GM19324 (cell line): ENCODE measurements around the gene C15orf61.

Experiments used
- ATAC-seq: cut with Tn5 transposase; IDR thresholded peaks from one replicate; pipeline ENCODE4 v1.9.1; 2021; ENCODE audit warnings: mild to moderate bottlenecking, moderate library complexity; ENCODE audit not compliant: unreplicated experiment, low FRiP score

C15orf61 gene

GRCh38 chr15:67548862-67549651 lies 28.1 kb downstream of the C15orf61 start:
- no peak for ATAC-seq

GRCh38 chr15:67549736-67550135 lies 28.8 kb downstream of the C15orf61 start:
- no peak for ATAC-seq

DNA sequence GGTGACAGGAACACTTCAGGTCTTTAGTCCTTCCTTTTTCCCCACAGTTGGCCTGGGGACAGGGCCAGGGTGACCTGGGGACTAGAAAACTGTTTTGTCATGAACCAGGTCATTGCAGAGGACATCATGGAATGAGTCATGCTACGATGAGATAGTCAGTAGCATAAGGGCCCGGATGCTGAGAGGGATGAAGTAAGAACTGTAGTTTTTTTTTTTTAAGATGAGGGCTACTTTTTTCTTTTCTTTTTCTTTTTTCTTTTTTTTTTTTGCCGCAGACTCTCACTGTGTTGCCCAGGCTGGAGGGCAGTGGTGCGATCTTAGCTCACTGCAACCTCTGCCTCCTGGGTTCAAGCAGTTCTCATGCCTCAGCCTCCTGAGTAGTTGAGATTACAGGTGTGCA lies 29.6 kb downstream of the C15orf61 start:
- ATAC-seq = no peak

- ATAC-seq = no peak
Observed at GRCh38 chr15:67551207-67551743, 30.3 kb downstream of the C15orf61 start.

- no peak for ATAC-seq
Observed at GRCh38 chr15:67554580-67554979, 33.6 kb downstream of the C15orf61 start.

GRCh38 chr15:67556976-67557570 lies 36.1 kb downstream of the C15orf61 start:
- ATAC-seq = no peak

GRCh38 chr15:67558502-67558901 lies 37.6 kb downstream of the C15orf61 start:
- no peak for ATAC-seq

DNA sequence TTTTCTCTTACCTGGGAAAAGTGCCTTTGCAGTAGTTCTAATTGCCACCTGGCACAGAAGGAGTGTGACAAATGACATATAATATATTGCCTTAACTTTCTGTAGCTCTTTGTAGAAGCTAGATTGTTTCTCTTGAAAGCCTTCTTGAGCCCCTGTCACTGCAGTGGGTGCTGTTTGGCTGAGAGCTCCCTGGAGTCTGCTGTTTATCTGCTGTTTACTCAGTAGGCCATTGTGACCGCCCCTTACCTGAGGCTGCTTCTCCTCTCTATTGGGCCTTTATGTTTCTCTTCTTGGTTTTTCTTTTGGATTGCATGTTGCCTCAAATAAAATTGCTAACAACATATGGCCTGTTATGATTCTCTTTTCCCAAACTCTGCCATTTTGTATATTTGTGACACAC lies 38.2 kb downstream of the C15orf61 start:
- ATAC-seq = no peak

GRCh38 chr15:67559576-67559975 lies 38.6 kb downstream of the C15orf61 start:
- ATAC-seq = no peak

- ATAC-seq = no peak
Observed at GRCh38 chr15:67560320-67560719, 39.4 kb downstream of the C15orf61 start.

GRCh38 chr15:67563092-67563491 lies 42.2 kb downstream of the C15orf61 start:
- no peak for ATAC-seq

GRCh38 chr15:67564021-67564967 lies 43.4 kb downstream of the C15orf61 start:
- peak; percentile 90 for ATAC-seq

GRCh38 chr15:67564968-67565345 lies 44.0 kb downstream of the C15orf61 start:
- no peak for ATAC-seq

GRCh38 chr15:67569668-67570067 lies 48.7 kb downstream of the C15orf61 start:
- ATAC-seq = no peak

- no peak for ATAC-seq
Observed at GRCh38 chr15:67570875-67571647, 50.1 kb downstream of the C15orf61 start.

DNA sequence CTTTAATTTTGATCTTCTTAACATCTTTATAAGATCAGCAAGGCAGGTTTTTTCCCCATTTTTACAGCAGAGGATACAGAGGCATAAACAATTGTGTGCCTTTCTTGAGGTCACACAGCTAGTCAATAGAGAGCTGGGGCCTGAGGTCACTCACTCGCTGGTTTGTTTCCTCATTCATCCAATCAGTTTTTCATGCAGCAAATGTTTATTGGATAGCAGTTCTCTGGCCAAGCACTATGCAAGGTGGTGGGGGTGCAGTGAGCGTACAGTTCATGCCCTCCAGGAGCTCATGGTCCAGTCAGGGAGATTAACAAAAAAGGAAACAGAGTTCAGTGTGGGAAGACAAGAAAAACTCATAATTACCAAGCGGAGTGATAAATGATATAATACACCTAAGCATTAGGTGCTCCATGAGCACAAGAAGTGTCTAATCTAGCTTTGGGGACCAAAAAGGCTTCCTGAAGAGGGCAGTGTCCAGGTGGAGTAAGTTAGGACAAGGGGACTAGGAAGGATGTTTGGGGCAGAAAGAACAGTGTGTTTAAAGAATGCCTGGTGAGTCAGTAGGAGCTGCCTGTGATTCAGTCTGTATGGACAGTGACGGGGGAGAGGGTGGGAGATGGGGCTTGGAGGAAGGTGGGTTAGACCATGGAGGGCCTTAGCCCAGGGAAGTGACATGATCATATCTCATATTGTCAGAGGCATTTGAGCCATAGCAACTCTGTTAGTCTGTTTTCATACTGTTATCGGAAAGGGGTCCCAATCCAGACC lies 50.9 kb downstream of the C15orf61 start:
- ATAC-seq = no peak

- ATAC-seq = no peak
Observed at GRCh38 chr15:67573194-67573593, 52.3 kb downstream of the C15orf61 start.

DNA sequence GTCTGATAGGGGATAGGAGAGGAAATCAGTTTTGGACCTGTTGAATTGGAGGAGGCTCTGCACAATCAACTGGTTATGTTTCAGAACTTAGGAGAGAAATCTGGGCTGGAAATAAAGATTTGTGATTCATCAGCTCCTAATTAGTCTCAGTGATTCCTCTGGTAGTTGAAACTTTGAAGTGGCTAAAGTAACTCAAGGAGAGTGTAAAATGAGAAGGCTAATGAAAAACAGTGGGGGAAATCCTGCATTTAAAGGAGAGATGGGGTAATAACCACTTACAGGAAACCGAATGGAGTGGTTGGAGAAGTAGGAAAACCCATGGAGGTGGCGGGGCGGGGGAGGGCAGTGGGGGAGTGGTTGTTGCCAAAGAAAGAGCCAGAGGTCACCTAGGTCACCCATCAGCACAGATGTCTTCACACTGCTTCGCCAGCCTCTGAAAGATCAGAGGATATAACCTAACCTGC lies 54.1 kb downstream of the C15orf61 start:
- ATAC-seq = no peak

DNA sequence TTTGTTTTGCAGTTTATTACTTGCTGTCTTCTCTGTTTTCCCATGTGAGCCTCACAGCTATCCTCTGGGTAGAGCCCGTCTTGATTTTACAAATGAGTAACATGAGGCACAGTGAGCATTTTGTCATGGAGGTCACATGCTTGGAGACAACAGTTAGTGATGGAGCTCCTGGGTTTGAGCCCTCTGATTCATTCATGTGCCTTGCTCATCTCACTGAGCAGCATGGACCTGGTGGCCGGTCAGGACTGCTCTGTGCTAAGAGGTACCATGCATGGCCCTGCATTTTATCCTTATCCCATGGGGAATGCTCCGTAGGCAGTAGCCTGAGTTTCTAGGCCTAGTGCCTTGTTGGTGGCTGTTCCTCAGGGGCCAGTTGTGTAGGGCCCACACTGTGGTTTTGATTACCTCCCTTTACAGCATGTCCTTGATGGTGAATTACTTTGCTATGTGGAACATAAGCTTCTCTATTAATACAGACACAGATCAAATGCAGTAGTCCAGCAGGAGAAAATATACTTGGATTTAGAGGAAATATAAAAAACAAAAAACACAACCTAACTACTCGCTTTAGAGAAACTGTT lies 57.2 kb downstream of the C15orf61 start:
- ATAC-seq = no peak
